Measurements from ENCODE around the gene ATP8B1.
A peak's percentile ranks its signal among the peaks of the same experiment; 100 is the strongest.

The ATP8B1 gene

DNA sequence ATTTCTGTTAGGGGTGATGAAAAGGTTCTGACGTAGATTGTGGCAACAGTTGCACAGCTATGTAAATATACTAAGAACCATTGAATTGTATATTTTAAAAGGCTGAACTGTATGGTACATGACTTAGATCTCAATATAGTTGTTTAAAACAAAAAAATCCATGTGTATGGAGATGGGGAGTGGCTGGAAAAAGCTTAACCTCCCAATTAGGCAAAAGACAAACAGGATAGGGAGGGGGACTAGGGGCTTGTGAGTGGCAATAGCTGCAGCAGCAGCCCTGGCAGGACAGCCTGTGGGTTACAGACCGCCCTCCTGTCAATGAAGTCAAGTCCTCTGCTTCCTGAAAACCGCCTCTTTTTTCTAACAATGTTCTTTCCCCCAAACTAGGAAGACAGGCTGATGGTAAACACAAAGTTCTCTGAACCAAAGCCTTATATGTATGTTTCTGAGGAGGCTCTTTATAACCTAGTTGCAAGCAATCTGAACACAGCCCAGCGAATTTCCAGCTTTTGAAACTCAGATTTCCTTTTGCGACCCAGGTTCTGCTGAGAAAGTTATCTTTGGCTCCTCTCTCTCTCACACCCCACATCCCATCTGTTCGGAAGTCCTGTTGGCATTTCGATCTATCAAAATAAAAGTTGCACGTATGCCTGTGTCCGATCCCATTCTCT is 10.3 kb downstream of the ATP8B1 start:
- no peak for DNase-seq (ENCODE audit: low read depth)

DNA sequence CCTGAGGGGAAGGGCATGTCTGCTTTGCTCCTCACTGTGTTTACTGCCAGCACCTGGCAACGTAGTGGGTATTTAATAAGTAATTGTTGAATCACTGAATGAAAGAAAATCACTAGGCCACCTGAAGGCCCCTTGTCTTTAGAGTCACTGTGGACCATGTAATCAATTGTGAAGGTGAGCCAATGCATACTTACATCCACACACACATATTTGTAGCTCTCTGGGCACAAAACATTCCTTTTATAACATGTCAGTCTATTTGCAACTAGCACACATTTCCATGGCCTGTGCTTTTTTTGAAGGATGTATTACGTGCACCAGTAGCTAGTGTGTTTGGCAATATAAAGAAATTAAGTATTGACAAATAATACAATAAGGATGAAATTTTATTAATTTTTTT is 11.2 kb downstream of the ATP8B1 start:
- no peak for DNase-seq (ENCODE audit: low read depth)

GRCh38 chr18:57791192-57791591 is 11.9 kb downstream of the ATP8B1 start:
- DNase-seq (ENCODE audit: low read depth), result no peak

DNA sequence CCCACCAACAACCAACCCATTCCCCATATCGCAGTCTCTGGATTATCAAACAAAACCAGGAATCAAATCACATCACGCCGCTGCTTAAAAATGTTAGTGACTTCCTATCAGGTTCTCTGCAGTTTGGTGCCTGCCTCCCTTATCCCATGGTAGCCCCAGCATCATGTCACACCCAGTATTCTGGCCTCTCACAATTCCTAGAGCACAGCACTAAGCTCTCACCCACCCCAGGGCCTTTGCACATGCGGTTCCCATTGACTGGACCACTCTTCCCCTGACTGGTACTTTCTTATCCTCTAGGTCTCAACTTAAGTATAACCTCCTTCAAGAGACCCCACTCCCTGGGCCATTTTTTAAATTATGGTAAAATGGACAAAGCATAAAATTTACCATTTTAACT is 12.8 kb downstream of the ATP8B1 start:
- DNase-seq (ENCODE audit: low read depth), result no peak

- DNase-seq (ENCODE audit: low read depth), result no peak
Observed at GRCh38 chr18:57789759-57790158, 13.4 kb downstream of the ATP8B1 start.

DNA sequence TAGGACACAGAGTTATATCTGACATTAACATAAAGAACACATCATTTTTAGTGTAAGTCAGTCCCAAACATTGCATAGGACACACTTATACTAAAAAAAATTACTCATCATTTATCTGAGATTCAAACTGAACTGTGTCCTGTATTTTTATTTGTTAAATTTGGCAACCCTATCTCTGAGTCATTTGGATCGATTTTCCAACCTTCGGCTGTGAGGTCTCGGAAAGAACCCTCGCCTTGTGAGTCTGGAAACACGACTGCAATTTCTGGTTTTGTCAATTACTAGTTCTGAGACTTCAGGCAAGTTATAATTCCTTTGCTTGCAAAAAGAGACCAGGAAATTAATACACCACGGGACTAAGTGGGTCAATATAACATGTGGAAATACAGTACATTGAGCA is 14.0 kb downstream of the ATP8B1 start:
- peak; percentile 64 for DNase-seq (ENCODE audit: low read depth)

- no peak for DNase-seq (ENCODE audit: low read depth)
Observed at GRCh38 chr18:57787068-57787685, 15.9 kb downstream of the ATP8B1 start.

DNA sequence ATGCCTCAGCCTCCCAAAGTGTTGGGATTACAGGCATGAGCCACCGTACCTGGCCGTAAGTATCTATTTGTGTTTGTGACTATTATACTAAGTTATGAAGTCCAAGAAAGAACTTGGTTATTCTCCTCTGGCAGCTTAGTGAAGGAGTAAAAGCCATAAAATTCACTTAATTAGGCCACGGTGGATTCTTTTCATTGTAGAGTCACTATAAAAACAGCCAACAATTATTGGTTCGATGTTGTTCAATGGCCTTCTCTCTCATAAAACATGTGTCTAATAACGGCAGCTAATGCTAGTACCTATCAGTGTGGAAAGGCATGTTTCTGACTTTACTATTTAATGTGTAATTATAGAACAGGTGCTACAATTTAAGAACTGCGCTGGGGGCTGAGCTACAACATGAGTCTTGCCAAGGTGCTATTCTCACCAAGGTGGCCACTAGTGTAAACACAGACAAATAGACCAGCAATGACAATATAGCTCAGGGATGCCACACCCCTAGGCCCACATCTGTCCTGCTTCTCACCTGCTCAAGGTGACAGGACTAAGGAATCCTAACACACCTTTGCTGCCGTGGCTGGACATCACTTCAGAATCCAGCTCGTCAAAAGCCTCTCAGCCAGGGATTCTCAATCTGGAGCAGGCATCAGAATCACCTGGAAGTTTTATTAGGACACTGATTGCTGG is 17.2 kb downstream of the ATP8B1 start:
- no peak for DNase-seq (ENCODE audit: low read depth)

- no peak for DNase-seq (ENCODE audit: low read depth)
Observed at GRCh38 chr18:57784801-57785114, 18.4 kb downstream of the ATP8B1 start.

DNA sequence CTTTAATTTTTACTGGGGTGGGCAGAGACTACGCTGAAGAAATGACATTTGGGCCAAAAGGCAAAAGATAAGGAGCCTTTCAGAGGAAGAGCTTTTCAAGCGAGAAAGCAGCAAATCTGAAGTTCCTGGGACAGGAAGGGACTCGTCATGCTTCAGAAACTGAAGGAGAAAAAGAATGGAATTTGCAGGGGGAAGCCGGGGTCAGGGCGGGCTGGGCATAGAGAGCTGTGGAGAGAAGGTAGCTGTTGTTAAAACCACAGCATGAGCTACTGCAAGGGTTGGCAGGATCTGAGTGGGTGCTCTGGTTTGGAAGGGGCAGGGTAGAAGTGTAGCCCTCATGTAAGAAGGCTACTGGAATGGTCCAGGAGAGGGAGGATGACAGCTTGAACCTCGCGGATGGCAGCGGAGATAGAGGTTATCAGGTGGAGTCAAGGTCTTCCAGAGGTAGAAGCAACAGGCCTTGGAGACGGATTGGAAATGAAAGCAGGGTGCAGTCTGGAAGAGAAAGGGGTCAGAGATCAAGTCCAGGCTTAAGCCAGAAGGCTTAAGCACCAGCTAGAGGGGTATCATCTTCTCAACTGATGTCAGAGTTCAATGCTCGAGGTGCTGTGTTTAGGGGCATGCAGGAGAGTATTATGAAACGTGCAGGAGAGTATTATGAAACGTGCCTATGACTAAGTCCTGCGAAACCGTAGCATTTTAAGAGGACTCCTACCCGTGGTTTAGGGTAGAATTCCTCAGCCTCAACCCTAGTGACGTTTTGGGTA is 18.9 kb downstream of the ATP8B1 start:
- no peak for DNase-seq (ENCODE audit: low read depth)

- DNase-seq (ENCODE audit: low read depth), result no peak
Observed at GRCh38 chr18:57782049-57782448, 21.1 kb downstream of the ATP8B1 start.

DNA sequence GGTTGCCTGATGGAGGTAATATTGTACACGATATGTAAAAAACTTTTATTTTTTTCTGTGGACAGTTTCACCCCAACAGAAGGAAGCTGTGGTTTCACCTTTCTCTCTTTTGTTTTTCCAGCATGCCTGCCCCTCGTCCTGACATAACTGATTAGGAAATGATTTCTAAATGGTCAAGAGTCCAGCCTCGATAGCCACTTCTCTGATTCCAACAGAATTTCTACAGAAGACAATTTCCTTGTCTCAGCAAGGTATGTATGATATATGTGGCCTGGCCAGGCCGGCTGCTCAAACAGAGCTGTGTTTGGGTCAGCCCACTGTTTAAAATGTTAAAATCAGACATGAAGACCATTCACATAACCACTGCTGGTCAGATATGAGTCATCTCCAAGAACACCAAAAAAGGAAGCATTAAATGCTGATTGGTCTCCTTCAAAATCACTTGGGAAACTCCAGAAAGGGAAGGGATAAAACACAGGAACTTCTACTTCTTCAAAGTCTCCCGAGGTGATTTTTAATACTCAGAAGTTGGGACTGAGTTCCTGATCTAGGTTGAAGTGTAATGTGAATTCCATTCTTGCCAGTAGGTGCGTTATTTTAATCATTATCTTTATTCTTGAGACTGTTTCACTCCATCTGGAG is 22.3 kb downstream of the ATP8B1 start:
- DNase-seq (ENCODE audit: low read depth), result no peak

- DNase-seq (ENCODE audit: low read depth), result no peak
Observed at GRCh38 chr18:57780318-57780705, 22.8 kb downstream of the ATP8B1 start.

GRCh38 chr18:57776767-57777166 is 26.3 kb downstream of the ATP8B1 start:
- no peak for DNase-seq (ENCODE audit: low read depth)

DNA sequence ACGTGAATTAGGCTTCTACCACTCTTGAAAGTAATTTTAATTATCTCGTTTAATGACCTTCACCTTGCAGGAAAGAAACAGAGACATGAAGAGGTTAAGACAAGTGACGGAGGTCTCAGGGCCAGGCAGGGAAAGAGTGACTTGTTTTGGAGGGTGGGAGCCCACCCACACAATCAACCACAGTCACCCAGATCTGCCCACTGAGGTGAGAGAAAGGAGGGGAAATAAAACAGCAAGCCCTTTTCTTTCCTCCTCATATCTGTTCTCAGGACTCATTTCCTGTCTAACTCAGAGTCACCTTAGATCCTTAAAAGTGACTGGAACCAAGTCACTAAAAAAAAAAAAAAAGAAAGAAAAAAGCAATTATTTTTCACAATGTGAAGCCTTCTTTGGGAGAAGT is 26.8 kb downstream of the ATP8B1 start:
- no peak for DNase-seq (ENCODE audit: low read depth)

GRCh38 chr18:57775937-57776336 is 27.2 kb downstream of the ATP8B1 start:
- DNase-seq (ENCODE audit: low read depth), result no peak

DNA sequence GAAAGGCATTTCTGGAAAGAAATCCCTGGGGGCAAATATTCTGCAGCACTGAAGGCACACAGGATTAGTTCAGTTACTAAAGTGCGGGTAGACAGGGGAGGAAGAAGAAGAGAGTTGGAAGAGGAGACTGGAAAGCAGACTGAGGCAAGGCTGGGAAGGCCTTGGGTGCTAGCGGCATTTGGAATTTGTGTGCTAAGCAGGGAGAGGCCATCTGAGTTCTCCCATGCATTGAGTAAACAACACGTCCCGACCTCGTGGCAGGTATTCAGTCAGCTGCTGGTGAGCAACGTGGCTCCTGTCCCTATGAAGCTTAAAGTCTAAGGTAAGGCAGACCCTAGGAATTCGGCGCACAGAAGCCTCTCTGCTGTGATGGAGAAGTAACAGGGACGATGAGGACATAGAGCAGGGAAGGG is 30.7 kb downstream of the ATP8B1 start:
- DNase-seq (ENCODE audit: low read depth), result no peak

DNA sequence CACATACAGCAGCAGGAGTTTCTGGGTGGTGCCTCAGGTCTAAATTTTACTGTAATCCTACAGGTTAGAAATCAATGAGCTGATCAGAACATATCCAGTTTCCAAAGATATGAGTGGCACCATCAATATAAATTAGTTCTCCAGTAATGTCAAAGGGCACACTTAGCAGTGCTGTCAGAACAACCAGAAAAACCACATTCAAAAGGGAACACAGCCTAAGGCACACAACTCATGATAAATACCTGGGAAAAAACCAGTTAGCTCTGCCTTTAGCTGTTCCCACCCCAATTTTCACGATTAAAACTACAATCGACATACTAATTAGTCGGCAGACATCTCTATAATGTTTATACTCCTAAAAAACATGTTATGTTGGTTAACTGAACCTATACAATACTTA is 31.5 kb downstream of the ATP8B1 start:
- no peak for DNase-seq (ENCODE audit: low read depth)

DNA sequence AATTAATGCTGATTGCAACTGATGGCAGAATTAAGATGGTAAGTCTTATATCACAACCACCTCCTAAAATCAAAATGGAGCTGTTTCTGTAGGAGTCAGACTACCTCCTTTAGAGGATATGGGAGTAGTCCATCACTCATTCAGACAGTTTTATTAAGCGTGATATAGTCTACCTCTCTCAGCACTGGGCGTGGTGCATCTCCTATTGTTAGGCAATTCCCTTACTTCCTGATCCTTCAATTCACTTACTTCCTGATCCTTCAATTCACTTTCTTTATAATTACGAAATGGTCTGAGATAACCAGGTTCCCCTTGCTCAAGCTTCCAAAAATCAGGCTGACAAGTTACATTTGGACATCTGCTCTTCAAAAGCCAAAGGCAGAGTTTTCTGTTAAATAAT is 31.9 kb downstream of the ATP8B1 start:
- DNase-seq (ENCODE audit: low read depth), result no peak

DNA sequence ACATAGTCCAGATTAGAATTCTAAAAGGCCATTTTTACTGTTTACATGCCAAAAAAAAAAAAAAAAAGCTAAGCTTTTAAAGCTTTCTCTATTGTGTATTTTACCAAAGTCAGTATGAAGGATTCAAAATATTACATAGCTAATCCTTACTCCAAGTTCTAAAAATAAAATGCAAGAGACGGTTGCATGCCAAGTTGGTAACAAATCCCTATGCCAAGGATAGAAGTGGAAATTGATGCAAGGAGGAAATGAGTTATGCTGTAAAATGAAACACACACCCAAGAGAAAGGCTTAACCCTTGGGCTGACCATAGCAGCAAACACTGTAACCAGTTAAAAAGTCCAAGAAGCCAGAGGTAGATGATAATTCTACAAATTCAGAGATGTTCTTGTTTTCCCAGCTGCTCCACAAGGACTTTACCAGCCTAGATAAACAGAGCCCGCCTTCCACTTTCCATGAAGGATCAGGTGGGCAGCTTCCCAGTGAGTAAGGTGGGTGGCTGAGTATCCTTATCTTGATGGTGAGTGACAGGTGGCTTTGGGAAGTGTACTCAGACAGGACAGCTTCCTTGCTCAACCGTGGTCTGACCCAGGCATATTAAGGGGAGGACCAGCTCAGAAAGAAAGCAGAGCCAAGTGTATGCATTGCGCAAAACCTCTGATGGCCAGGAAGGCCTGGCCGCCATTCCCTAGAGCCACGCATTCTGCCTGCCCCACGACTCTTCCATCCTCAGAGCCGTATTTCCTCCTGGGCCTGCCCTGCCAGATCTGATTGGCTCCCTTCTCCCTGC is 34.4 kb downstream of the ATP8B1 start:
- no peak for DNase-seq (ENCODE audit: low read depth)

DNA sequence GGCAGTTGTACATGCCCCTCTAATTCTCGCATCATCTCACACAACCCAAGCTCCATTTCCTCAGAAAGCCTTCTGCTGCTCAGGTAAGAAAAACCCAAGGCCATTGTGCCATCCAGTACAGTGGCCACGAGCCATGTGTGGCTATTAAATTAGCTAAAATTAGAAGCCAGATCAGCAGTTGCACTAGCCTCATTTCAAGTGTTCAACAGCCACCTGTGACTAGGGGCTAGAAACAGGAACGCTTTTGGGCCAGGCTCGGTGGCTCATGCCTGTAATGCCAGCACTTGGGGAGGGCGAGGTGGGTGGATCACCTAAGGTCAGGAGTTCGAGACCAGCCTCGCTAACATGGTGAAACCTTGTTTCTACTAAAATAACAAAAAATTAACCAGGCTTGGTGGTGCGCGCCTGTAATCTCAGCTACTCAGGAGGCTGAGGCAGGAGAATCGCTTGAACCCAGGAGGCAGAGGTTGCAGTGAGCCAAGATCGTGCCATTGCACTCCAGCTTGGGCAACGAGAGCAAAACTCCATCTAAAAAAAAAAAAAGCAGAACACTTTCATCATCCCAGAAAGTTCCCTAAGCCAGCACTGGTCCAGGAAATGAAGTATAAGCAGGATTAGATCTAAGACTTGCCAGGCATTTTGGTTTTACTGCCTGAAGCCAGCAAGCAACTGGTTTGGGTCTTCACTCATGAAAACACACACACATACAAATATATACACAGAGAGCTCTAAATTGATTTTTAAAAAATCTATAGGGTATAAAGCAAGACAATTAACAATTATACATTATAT is 35.7 kb downstream of the ATP8B1 start:
- DNase-seq (ENCODE audit: low read depth), result no peak

Measured in HS-5 (cell line).